Calu3 (cell line): ENCODE data around the gene AP1G2. TPM values are rescaled to one million over a fixed set of nuclear protein-coding genes. Genes with fewer than 3 reads are reported as not detected.

Source experiments
- BruUV-seq: library from RNA; stranded (reverse); fragments of 400-500 nt; replicated peaks from 2 replicates; lab custom pipeline; 2021; lab: Mats Ljungman, UMichigan
- CTCF ChIA-PET: fragments of 300-600 bp; sonication (Branson Sonifier 250); formaldehyde crosslinking; loops from one replicate; lab custom pipeline; 2022; ENCODE audit warnings: antibody characterized with exemption; lab: Charles Lee
- DNase-seq: peaks from one replicate; pipeline ENCODE4 v3.0.0; 2022
- H3K27ac Mint-ChIP-seq: one replicate; pipeline ENCODE4 v1.8.0; 2022; ENCODE audit warnings: mixed read lengths; ENCODE audit not compliant: unreplicated experiment
- H3K27me3 Mint-ChIP-seq: one replicate; pipeline ENCODE4 v1.8.0; 2022; ENCODE audit warnings: mixed read lengths; ENCODE audit not compliant: unreplicated experiment
- H3K36me3 Mint-ChIP-seq: one replicate; pipeline ENCODE4 v1.8.0; 2022; ENCODE audit warnings: mild to moderate bottlenecking, moderate library complexity, mixed read lengths; ENCODE audit not compliant: insufficient read depth, unreplicated experiment
- H3K4me1 Mint-ChIP-seq: one replicate; pipeline ENCODE4 v1.8.0; 2022; ENCODE audit warnings: mild to moderate bottlenecking, low read depth, mixed read lengths; ENCODE audit not compliant: unreplicated experiment
- H3K4me3 Mint-ChIP-seq: one replicate; pipeline ENCODE4 v1.8.0; 2022; ENCODE audit warnings: mild to moderate bottlenecking, low read depth, moderate library complexity, mixed read lengths; ENCODE audit not compliant: unreplicated experiment
- H3K9me3 Mint-ChIP-seq: one replicate; pipeline ENCODE4 v1.8.0; 2022; ENCODE audit warnings: low read depth, mixed read lengths; ENCODE audit not compliant: unreplicated experiment
- CTCF ChIP-seq: fragments of 200-600 bp; IDR thresholded peaks from one replicate; pipeline ENCODE4 v1.8.0; 2022; ENCODE audit warnings: antibody characterized with exemption; ENCODE audit not compliant: unreplicated experiment
- intact Hi-C: fragments of 100-400 bp; cut with micrococcal nuclease; formaldehyde crosslinking; loops from one replicate; pipeline ENCODE4 v1.10.0; 2022; ENCODE audit not compliant: unreplicated experiment
- total RNA-seq: library from RNA; stranded (reverse); gene quantifications from 2 replicates; pipeline ENCODE4 v1.2.3, GENCODE V29; 2022

Gene AP1G2
- total RNA-seq, 1 experiment from 2014 or later: 152 TPM

DNA sequence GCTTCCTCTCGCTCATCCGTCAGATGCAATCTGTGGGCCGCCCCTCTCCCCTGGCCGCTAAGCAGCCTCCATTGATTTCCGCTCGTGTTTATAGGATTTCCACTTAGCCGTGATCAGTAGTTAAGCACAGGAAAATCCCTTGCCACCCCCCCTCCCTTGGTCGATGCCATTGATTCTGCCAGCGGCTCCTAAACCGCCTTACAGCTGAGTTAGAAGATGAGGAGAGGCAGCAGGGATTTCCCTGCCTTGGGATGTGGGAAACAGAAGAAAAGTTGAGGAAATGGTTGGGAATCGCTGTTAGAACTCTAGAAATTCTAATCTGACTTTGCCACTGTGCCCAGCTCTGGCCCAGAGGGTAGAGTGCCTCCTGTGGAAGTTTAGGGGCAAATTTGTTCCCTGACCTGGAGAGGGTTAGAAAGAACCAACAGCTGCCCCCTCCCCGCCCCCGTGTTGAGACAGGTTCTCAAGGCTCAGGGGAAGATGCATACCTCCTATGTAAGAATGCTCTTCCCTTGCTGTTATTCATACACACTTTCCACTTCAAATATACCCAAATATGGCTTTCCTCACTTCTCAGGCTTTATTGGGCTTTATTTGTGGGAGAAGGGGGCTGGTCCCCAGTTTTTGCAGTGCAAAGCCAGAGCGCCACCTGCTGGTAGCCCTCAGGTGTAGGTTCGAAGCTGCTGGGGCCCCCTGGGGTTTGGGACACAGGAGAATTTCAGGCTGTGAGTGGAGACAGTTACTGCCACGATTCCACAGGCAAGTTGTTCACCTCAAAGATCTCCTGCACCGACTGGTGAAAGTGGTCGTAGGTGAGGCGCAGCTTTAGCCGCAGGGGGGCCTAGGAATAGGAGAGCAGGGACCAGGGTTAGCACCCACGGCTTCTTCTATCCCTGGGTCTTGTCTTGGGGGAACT, 8.3 kb downstream of the AP1G2 start:
- CTCF ChIA-PET: interaction anchor here (0.6 to 2.2 kb wide), 2 partner anchors 81 to 1086 kb away, joined by 3 to 22 read pairs; no protein-coding TSS in a partner anchor
- Mint-ChIP-seq H3K36me3 (peaks cover 64% of the 10 kb centered on the region), H3K4me3 (no peak overlapping the region), H3K9me3 (no peaks in the 10 kb centered on the region), H3K27ac (no peak overlapping the region), H3K4me1 (peaks cover 23% of the 10 kb centered on the region), H3K27me3 (no peaks in the 10 kb centered on the region)
- peak; percentile 87 for TF ChIP-seq CTCF
- intact Hi-C loops: loop anchor here (10.0 kb wide), 1 partner anchor 234 kb away; the partner anchor contains the start of gene PABPN1
- DNase-seq: peak; percentile 71
- no TSS peak for BruUV-seq

- BruUV-seq: no TSS peak
- H3K27ac Mint-ChIP-seq: no peak overlapping the region
- H3K36me3 Mint-ChIP-seq: peaks cover 61% of the 10 kb centered on the region
- no peaks in the 10 kb centered on the region for H3K9me3 Mint-ChIP-seq
- no peak for DNase-seq
- intact Hi-C loops: loop anchor here (10.0 kb wide), 1 partner anchor 234 kb away; the partner anchor contains the start of gene PABPN1
- H3K4me1 Mint-ChIP-seq: peaks cover 23% of the 10 kb centered on the region
- H3K27me3 Mint-ChIP-seq: no peaks in the 10 kb centered on the region
- CTCF ChIA-PET: interaction anchor here (2.2 kb wide), 1 partner anchor 80 kb away, joined by 22 read pairs; no protein-coding TSS in a partner anchor
- no peak overlapping the region for H3K4me3 Mint-ChIP-seq
- TF ChIP-seq CTCF: no peak
These were observed 9.1 kb downstream of the AP1G2 start for GRCh38 chr14:23558346-23559009.

DNA sequence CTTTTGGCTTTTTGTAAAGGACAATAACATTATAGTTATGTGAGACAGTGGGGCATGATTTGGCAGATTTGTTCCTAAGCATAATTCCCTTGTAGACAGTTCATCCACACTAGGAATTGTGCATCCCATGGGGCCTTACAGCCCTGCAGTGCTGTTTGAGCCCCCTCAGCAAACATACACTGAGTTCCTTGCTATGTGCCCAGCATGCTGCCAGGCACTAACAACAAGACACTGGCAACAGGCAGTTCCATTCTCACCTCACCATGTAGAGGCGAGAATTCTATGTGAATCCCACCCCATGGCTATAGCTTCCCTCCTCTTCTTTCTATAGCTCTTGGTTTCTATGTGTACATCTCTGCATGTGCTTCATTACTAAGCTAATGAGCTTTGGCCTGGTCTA, 9.6 kb downstream of the AP1G2 start:
- DNase-seq: no peak
- no TSS peak for BruUV-seq
- TF ChIP-seq CTCF: no peak
- no peak overlapping the region for H3K27ac Mint-ChIP-seq
- intact Hi-C loops: loop anchor here (10.0 kb wide), 1 partner anchor 233 kb away; the partner anchor contains the start of gene PABPN1
- no peaks in the 10 kb centered on the region for H3K9me3 Mint-ChIP-seq
- H3K4me3 Mint-ChIP-seq: peak overlapping the region; percentile 89
- no peaks in the 10 kb centered on the region for H3K27me3 Mint-ChIP-seq
- H3K4me1 Mint-ChIP-seq: peaks cover 23% of the 10 kb centered on the region
- CTCF ChIA-PET: interaction anchor here (0.9 to 2.2 kb wide), 2 partner anchors 14 to 80 kb away, joined by 4 to 22 read pairs; no protein-coding TSS in a partner anchor
- peaks cover 56% of the 10 kb centered on the region for H3K36me3 Mint-ChIP-seq

- TF ChIP-seq CTCF: no peak
- peaks cover 52% of the 10 kb centered on the region for H3K36me3 Mint-ChIP-seq
- CTCF ChIA-PET: interaction anchor here (0.9 kb wide), 1 partner anchor 14 kb away, joined by 4 read pairs; no protein-coding TSS in a partner anchor
- intact Hi-C loops: loop anchor here (10.0 kb wide), 1 partner anchor 233 kb away; the partner anchor contains the start of gene PABPN1
- H3K4me3 Mint-ChIP-seq: peak overlapping the region; percentile 89
- H3K9me3 Mint-ChIP-seq: no peaks in the 10 kb centered on the region
- no peak for DNase-seq
- no TSS peak for BruUV-seq
- no peaks in the 10 kb centered on the region for H3K27me3 Mint-ChIP-seq
- H3K4me1 Mint-ChIP-seq: peaks cover 23% of the 10 kb centered on the region
- no peak overlapping the region for H3K27ac Mint-ChIP-seq
These were observed 10.1 kb downstream of the AP1G2 start for GRCh38 chr14:23557521-23557920.
